H1 (cell line): ENCODE results near the gene KCNMB4. TPM values are rescaled to one million over a fixed set of nuclear protein-coding genes. Genes with fewer than 3 reads are reported as not detected.

Source experiments
- CBX5 ChIP-seq: fragments of 300-800, 300-1000 bp; sonication (generic); IDR thresholded peaks from 2 replicates; pipeline ENCODE4 v1.7.1; 2016; ENCODE audit warnings: antibody characterized with exemption, low read length, low read depth
- CHD2 ChIP-seq: IDR thresholded peaks from 2 replicates; pipeline ENCODE4 v1.6.1; 2012; ENCODE audit warnings: low read length, improper control_type of control experiment
- JUN ChIP-seq: IDR thresholded peaks from 2 replicates; pipeline ENCODE4 v1.6.1; 2011; ENCODE audit warnings: low read depth, mild to moderate bottlenecking, improper control_type of control experiment, low read length
- KDM5A ChIP-seq: fragments of 200-600 bp; IDR thresholded peaks from 2 replicates; pipeline ENCODE4 v1.7.1; 2012; ENCODE audit warnings: mild to moderate bottlenecking, low read length, inconsistent platforms, mixed read lengths
- RAD21 ChIP-seq, 2 experiments: IDR thresholded peaks in 1 of 2; conservative IDR thresholded peaks in 1 of 2; 2 replicates each; pipeline ENCODE4 v1.6.1; 2011; ENCODE audit warnings: low read depth in 2 of 2, low read length in 2 of 2, improper control_type of control experiment in 1 of 2, inconsistent platforms in 1 of 2, mild to moderate bottlenecking in 1 of 2, moderate library complexity in 1 of 2
- YY1 ChIP-seq: IDR thresholded peaks from 2 replicates; pipeline ENCODE4 v1.6.1; 2011; ENCODE audit warnings: low read depth, mild to moderate bottlenecking, low read length
- polyA plus RNA-seq, 7 experiments: library from polyadenylated mRNA; depleted of rRNA in 3 of 7; stranded (reverse) in 5 of 7; unstranded in 2 of 7; fragments of >200 nt in 5 of 7; fragments of 200-250 nt in 2 of 7; gene quantifications; 1 replicate in 5 of 7; 2 replicates in 1 of 7; 4 replicates in 1 of 7; pipeline versions ENCODE4 v1.2.1 to v1.2.3, GENCODE V29; 2011 to 2013; ENCODE audit warnings: missing spikeins in 2 of 7, mixed read lengths in 2 of 7
- total RNA-seq: library from RNA; stranded (reverse); fragmentation: NEBNext Ultra II Directional; extraction: Animal tissue kit (Norgen Biotek cat#: 25700); gene quantifications from 2 replicates; pipeline ENCODE4 v1.2.1, GENCODE V29; 2021

Gene KCNMB4
- total and polyA plus RNA-seq, 2 of the 8 experiments (the other 6 are each of a cell fraction or from before 2014, with no cell fraction given), result 10.9 to 16.0 TPM

DNA sequence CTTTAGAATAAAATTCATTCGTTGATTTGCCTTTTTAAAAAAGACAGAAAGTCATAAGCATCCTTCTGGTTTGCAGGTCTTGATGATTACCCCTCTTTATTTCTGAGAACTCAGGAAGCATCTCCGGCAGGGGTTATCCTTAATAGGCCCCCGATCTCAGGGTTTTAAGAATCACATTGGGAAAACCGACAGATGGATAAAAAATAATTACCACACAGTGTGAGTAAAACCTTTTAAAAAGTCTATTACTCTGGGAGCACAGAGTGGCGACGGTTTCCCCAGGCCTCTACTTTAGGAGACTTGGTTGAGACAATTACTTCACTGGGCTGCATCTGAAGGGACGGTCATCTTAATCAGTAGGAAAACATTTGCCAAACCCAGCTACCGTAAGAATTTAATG, 56.5 kb downstream of the KCNMB4 start (continued):
- TF ChIP-seq CHD2 (no peak), YY1 (no peak), CBX5 (no peak), RAD21 (IDR thresholded peaks at IDR 0.05 in 1 of 2, conservative IDR thresholded peaks at IDR 0.05 in 1 of 2; ENCODE audit: low read depth in 2 of 2, low read length in 2 of 2) (no peak), KDM5A (no peak), JUN (no peak)
